ENCODE measurements around the gene C2CD4C.
A peak's percentile ranks its signal among the peaks of the same experiment; 100 is the strongest.
"Not testable (repeated sequence)": the region's sequence is repeated elsewhere in the genome, so short reads cannot be mapped to it uniquely, and the experiment has no call there.

Gene C2CD4C

GRCh38 chr19:438416-438958, 29.5 kb upstream of the C2CD4C start:
- DNase-seq (ENCODE audit: low spot score), result peak; percentile 49

- no peak for DNase-seq (ENCODE audit: low spot score)
Observed at GRCh38 chr19:437041-437440, 28.1 kb upstream of the C2CD4C start.

- no peak for DNase-seq (ENCODE audit: low spot score)
Observed at GRCh38 chr19:436413-436950, 27.5 kb upstream of the C2CD4C start.

GRCh38 chr19:435707-436412, 26.9 kb upstream of the C2CD4C start:
- no peak for DNase-seq (ENCODE audit: low spot score)

DNA sequence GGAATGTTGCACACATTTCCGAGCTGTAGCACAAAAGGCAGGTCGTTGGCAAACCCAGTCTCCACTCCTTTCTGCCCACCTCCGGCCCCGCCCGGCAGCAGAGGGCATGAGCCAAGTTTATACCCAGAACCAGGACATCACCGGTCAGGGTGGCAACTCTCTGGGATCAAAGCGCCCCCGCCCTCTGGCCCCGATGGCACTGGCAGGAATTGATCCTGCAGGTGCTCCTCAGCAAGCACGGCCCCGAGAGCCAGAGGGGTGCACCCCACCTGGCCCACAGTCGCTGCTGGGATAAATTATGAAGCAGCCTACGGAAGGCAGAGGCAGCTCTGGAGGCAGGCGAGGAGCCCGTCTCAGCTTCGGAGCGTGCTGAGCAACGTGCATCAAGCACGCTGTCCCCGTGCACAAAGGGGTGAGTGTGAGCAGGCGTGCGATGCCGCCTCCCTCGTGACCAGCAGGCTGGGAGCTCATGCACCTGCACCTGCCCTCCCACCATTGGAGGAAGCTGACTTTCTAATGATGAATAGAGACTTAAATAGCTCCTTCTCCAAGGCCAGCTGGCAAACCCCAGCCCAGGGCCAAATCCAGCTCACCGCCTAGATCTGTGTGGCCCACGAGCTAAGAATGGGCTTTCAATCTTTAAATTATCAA, 26.2 kb upstream of the C2CD4C start:
- DNase-seq (ENCODE audit: low spot score), result no peak

GRCh38 chr19:434152-434960, 25.4 kb upstream of the C2CD4C start:
- DNase-seq (ENCODE audit: low spot score), result no peak

- DNase-seq (ENCODE audit: low spot score), result no peak
Observed at GRCh38 chr19:430701-431100, 21.8 kb upstream of the C2CD4C start.

GRCh38 chr19:428149-428548, 19.2 kb upstream of the C2CD4C start:
- DNase-seq (ENCODE audit: low spot score), result no peak

DNA sequence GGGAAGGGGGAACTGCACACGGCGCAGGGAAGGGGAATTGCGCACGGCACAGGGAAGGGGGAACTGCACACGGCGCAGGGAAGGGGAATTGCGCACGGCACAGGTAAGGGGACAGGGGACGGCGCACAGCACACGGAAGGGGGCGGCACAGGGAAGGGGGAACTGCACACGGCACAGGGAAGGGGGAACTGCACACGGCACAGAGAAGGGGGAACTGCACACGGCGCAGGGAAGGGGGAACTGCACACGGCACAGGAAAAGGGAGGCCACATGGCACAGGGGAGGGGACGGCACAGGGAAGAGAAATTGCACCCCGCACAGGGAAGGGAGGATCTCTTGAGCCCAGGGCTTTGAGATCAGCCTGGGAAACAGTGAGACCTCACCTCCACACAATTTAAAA, 18.7 kb upstream of the C2CD4C start:
- DNase-seq (ENCODE audit: low spot score), result not testable (repeated sequence)

- DNase-seq (ENCODE audit: low spot score), result no peak
Observed at GRCh38 chr19:426725-427445, 17.9 kb upstream of the C2CD4C start.

GRCh38 chr19:425056-425455, 16.1 kb upstream of the C2CD4C start:
- no peak for DNase-seq (ENCODE audit: low spot score)

DNA sequence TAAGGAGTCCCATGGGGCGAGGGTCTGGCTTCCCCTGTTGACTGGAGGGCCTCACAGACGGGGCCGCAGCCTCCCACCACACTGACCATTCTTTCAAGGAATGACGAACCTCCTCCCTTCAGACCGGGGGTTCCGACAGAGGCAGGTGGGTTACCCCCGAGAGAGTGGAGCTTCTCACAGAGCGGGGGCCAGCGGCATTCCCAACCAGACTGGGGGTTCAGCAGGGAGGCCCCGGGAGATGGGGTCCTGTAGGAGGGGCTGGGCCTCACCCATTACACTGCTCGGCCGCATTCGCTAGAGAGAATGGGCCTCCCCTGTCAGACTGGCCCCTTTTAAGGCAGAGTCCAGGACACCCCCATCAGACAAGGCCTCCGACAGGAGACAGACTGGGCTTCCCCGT, 15.6 kb upstream of the C2CD4C start:
- DNase-seq (ENCODE audit: low spot score), result no peak

DNA sequence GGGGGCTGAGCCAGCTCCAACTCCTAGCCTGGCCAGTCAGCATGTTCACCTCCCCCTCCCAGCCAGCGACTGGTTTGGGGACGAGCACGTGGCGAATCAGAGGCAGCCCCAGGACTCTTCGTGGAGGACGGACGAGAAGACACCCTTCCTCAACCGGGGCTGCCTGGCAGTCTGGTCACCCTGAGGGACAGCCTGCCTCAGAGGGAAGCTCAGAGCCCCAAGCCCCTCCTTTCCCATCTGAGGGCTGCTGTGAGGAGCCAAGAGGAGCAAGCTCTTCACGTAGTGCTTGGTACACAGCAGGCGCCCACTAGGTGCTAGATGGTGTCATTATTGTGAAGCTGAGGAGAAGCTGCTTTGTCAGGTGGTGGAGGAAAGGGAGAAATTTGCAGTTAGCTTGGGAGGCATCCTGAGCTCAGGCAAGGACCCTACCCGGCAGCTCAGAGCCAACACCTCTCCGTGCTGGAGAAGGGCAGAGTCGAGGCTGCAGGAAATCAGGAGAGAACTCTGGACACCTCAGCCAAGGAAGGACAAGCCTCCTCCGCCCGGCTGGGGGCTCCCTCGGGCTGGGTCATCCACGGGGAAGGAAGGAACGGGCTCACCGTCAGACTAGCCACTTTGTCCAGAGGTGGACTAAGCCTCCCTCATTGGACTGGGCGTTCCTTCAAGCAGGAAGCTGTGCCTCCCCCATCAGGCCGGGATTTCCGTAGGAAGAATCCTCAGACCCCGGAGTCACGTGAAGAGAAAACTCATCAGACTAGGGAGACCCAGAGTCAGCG, 14.9 kb upstream of the C2CD4C start:
- DNase-seq (ENCODE audit: low spot score), result no peak

DNA sequence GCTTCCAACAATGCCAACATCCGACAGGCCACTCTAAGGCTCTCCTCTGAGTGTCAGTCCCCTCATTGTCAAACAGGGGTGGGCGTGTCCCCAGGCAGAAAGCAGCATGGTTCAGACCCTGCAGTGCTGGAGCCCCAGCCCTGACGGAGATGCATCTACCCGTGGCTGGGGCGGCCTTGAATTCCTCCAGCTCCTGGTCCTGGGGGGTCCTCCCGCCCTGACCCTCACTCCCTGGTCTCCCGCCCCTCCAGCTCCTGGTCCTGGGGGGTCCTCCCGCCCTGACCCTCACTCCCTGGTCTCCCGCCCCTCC, 13.9 kb upstream of the C2CD4C start:
- DNase-seq (ENCODE audit: low spot score), result not testable (repeated sequence)

GRCh38 chr19:422213-422916, 13.4 kb upstream of the C2CD4C start:
- DNase-seq (ENCODE audit: low spot score), result no peak

DNA sequence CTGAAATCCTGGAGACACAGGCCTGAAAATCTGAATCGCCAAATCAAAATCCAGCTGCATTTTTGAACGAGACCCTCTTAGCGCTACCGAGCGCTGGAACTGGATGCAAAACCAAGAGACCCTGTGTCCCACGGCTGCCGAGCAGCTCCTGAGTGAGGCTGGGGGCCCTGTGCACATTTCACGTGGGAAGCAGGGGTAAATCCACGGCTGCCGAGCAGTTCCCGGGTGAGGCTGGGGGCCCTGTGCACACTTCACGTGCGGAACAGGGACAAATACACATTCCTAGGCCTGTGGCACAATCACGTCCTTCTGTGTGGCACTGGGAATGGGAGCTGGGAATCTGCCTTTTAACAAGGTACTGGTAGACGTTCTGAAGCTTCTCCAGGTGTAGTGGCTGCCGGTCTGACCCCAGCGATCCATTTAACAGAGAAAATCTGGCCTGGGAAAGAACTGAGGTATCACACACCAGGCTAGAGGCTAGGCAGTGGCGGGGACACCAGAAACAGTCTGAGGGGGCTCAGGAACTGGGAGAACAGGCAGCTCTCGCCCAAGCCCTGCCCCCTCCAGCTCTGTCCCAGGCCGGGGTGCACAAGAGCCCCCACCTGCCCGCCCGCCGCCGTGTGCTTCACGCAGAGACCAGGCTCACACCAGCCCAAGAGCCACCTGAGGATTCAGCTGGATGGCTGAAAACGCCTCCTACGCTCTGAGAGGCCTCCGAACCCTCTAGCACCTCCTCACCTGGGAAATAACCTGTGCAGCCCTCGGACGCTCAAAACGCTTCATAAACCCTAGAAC, 11.0 kb upstream of the C2CD4C start:
- DNase-seq (ENCODE audit: low spot score), result no peak

- DNase-seq (ENCODE audit: low spot score), result no peak
Observed at GRCh38 chr19:418761-419671, 10.1 kb upstream of the C2CD4C start.

- DNase-seq (ENCODE audit: low spot score), result no peak
Observed at GRCh38 chr19:416416-416815, 7.5 kb upstream of the C2CD4C start.

DNA sequence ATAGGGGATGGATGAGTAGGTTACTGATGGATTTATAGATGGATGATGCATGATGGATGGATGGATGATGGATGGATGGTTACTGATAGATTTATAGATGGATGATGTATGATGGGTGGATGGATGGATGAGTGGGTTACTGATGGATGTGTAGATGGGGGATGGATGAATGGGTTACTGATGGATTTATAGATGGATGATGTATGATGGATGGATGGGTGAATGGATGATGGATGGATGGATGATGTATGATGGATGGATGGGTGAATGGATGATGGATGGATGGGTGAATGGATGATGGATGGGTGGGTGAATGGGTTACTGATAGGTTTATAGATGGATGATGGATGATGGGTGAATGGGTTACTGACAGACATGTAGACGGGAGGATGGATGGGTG, 6.3 kb upstream of the C2CD4C start:
- no peak for DNase-seq (ENCODE audit: low spot score)
